H1 (cell line): ENCODE measurements around the gene NPAS4. TPM values are rescaled to one million over a fixed set of nuclear protein-coding genes. Genes with fewer than 3 reads are reported as not detected.

ENCODE experiments used
- CTCF ChIA-PET: fragments of 300-600 bp; sonication (Branson Sonifier 250); formaldehyde crosslinking; loops from one replicate; lab custom pipeline; 2021; ENCODE audit not compliant: partially characterized antibody; lab: Charles Lee
- POLR2A ChIA-PET: fragments of 300-600 bp; sonication (Branson Sonifier 250); formaldehyde crosslinking; loops from one replicate; lab custom pipeline; 2021; ENCODE audit warnings: inconsistent platforms; ENCODE audit not compliant: partially characterized antibody; lab: Charles Lee
- DNase-seq, 2 experiments: peaks; one replicate each; pipeline versions ENCODE4 v3.0.0 to v3.0.0-alpha.2; 2010 to 2022; ENCODE audit warnings: low spot score in 2 of 2, low read depth in 1 of 2, mixed read lengths in 1 of 2
- FAIRE-seq: peaks from 2 replicates; lab custom pipeline; 2011; peaks lifted over from hg19 to GRCh38; lab: Jason Lieb, UNC
- H2AFZ ChIP-seq: 2 replicates; pipeline ENCODE4 v1.8.1; 2012; ENCODE audit warnings: low read length, inconsistent platforms
- H2AK5ac ChIP-seq: 2 replicates; pipeline ENCODE4 v1.6.1; 2013; ENCODE audit warnings: low read depth, low read length
- H2BK120ac ChIP-seq: replicated peaks from 2 replicates; pipeline ENCODE3; 2013; ENCODE audit warnings: low read depth, low read length, inconsistent platforms
- H2BK12ac ChIP-seq: 2 replicates; pipeline ENCODE4 v1.6.1; 2013; ENCODE audit warnings: low read depth, low read length
- H2BK15ac ChIP-seq: 2 replicates; pipeline ENCODE4 v1.6.1; 2013; ENCODE audit warnings: low read length
- H2BK20ac ChIP-seq: 2 replicates; pipeline ENCODE4 v1.6.1; 2013; ENCODE audit warnings: low read length
- H2BK5ac ChIP-seq: 2 replicates; pipeline ENCODE4 v1.6.1; 2013; ENCODE audit warnings: low read depth, low read length
- H3K14ac ChIP-seq: 2 replicates; pipeline ENCODE4 v1.6.1; 2013; ENCODE audit warnings: inconsistent platforms; ENCODE audit not compliant: insufficient read length
- H3K18ac ChIP-seq: 2 replicates; pipeline ENCODE4 v1.6.1; 2013; ENCODE audit warnings: low read length; ENCODE audit errors: extremely low read depth
- H3K23ac ChIP-seq: 2 replicates; pipeline ENCODE4 v1.6.1; 2013; ENCODE audit warnings: inconsistent platforms; ENCODE audit not compliant: insufficient read length
- H3K23me2 ChIP-seq: 2 replicates; pipeline ENCODE4 v1.6.1; 2013; ENCODE audit warnings: low read depth, low read length
- H3K27ac ChIP-seq: 2 replicates; pipeline ENCODE4 v1.6.1; 2011; ENCODE audit warnings: low read depth, low read length, inconsistent platforms
- H3K27me3 ChIP-seq, 4 experiments: replicated peaks in 1 of 4; 1 replicate in 1 of 4; 2 replicates in 3 of 4; pipeline versions ENCODE4 v1.6.1 to v1.8.1; 2011 to 2013; ENCODE audit warnings: low read length in 3 of 4, mild to moderate bottlenecking in 3 of 4, inconsistent platforms in 2 of 4, mixed read lengths in 2 of 4, moderate library complexity in 1 of 4; ENCODE audit not compliant: control insufficient read depth in 3 of 4, insufficient read depth in 3 of 4; ENCODE audit errors: extremely low read depth in 1 of 4
- H3K36me3 ChIP-seq, 4 experiments: 2 replicates each; pipeline versions ENCODE4 v1.6.1 to v1.8.1; 2011 to 2013; ENCODE audit warnings: mild to moderate bottlenecking in 4 of 4, low read length in 3 of 4, moderate library complexity in 2 of 4, control low read depth in 1 of 4, inconsistent platforms in 1 of 4; ENCODE audit not compliant: insufficient read depth in 4 of 4, control insufficient read depth in 2 of 4
- H3K4ac ChIP-seq: replicated peaks from 2 replicates; pipeline ENCODE3; 2013; ENCODE audit warnings: low read length, low read depth, mixed read lengths, inconsistent platforms; ENCODE audit not compliant: insufficient read length
- H3K4me1 ChIP-seq, 4 experiments: replicated peaks in 1 of 4; 1 replicate in 1 of 4; 2 replicates in 3 of 4; pipeline versions ENCODE4 v1.6.1 to v1.8.1; 2011 to 2013; ENCODE audit warnings: low read length in 3 of 4, inconsistent platforms in 2 of 4, mixed read lengths in 1 of 4; ENCODE audit not compliant: insufficient read depth in 4 of 4, control insufficient read depth in 3 of 4
- H3K4me2 ChIP-seq, 2 experiments: 2 replicates each; pipeline versions ENCODE4 v1.6.1 to v1.8.1; 2011 to 2013; ENCODE audit warnings: low read depth in 2 of 2, low read length in 2 of 2, control low read depth in 1 of 2, inconsistent platforms in 1 of 2, mild to moderate bottlenecking in 1 of 2; ENCODE audit not compliant: insufficient read depth in 1 of 2
- H3K4me3 ChIP-seq, 4 experiments: fragments of 200-600, 300-600 bp in 1 of 4; sonication (generic), shearing (Covaris generic), sonication (Bioruptor Twin) in 1 of 4; 2 replicates each; pipeline versions ENCODE4 v1.5.1 to v1.8.1; 2011 to 2016; ENCODE audit warnings: low read length in 4 of 4, low read depth in 3 of 4, control low read depth in 2 of 4, inconsistent platforms in 2 of 4, mild to moderate bottlenecking in 2 of 4, mixed read lengths in 1 of 4, moderate library complexity in 1 of 4; ENCODE audit not compliant: insufficient read depth in 2 of 4; ENCODE audit errors: extremely low read depth in 1 of 4
- H3K56ac ChIP-seq: replicated peaks from 2 replicates; pipeline ENCODE3; 2013; ENCODE audit warnings: low read depth, mild to moderate bottlenecking, mixed read lengths, low read length, inconsistent platforms; ENCODE audit not compliant: insufficient read length
- H3K79me1 ChIP-seq: 2 replicates; pipeline ENCODE4 v1.6.1; 2013; ENCODE audit warnings: low read depth, low read length, control low read depth
- H3K79me2 ChIP-seq, 2 experiments: 2 replicates each; pipeline versions ENCODE4 v1.6.1 to v1.8.1; 2012 to 2013; ENCODE audit warnings: low read length in 2 of 2, mild to moderate bottlenecking in 2 of 2, inconsistent platforms in 1 of 2; ENCODE audit not compliant: insufficient read depth in 2 of 2, control insufficient read depth in 1 of 2
- H3K9ac ChIP-seq, 4 experiments: replicated peaks in 1 of 4; 1 replicate in 1 of 4; 2 replicates in 3 of 4; pipeline versions ENCODE4 v1.6.1 to v1.8.1; 2011 to 2013; ENCODE audit warnings: low read depth in 3 of 4, low read length in 3 of 4, control low read depth in 2 of 4, mild to moderate bottlenecking in 2 of 4, moderate library complexity in 2 of 4, inconsistent platforms in 1 of 4; ENCODE audit errors: extremely low read depth in 1 of 4
- H3K9me3 ChIP-seq, 2 experiments: 2 replicates each; pipeline versions ENCODE4 v1.6.1 to v1.8.1; 2012 to 2013; ENCODE audit warnings: mild to moderate bottlenecking in 2 of 2, moderate library complexity in 2 of 2, control low read depth in 1 of 2, inconsistent platforms in 1 of 2, low read depth in 1 of 2, low read length in 1 of 2, mixed read lengths in 1 of 2; ENCODE audit not compliant: insufficient read depth in 2 of 2
- H4K20me1 ChIP-seq, 2 experiments: replicated peaks in 1 of 2; 2 replicates each; pipeline versions ENCODE3 to v1.8.1; 2011 to 2013; ENCODE audit warnings: inconsistent platforms in 2 of 2, low read length in 2 of 2, mild to moderate bottlenecking in 1 of 2; ENCODE audit not compliant: insufficient read depth in 2 of 2, control insufficient read depth in 1 of 2
- H4K5ac ChIP-seq: 2 replicates; pipeline ENCODE4 v1.6.1; 2013; ENCODE audit warnings: low read length, low read depth, mixed read lengths, inconsistent platforms; ENCODE audit not compliant: insufficient read length
- H4K8ac ChIP-seq: 2 replicates; pipeline ENCODE4 v1.8.0; 2013; ENCODE audit warnings: mild to moderate bottlenecking, moderate library complexity, low read length, inconsistent platforms; ENCODE audit not compliant: insufficient read depth; ENCODE audit errors: extremely low read depth
- H4K91ac ChIP-seq: replicated peaks from 2 replicates; pipeline ENCODE3; 2013; ENCODE audit warnings: low read length, mixed read lengths, inconsistent platforms; ENCODE audit not compliant: insufficient read length
- EGR1 ChIP-seq: IDR thresholded peaks from 2 replicates; pipeline ENCODE4 v1.6.1; 2011; ENCODE audit warnings: low read depth, low read length, borderline replicate concordance
- EP300 ChIP-seq, 2 experiments: IDR thresholded peaks; 1 replicate in 1 of 2; 2 replicates in 1 of 2; pipeline ENCODE4 v1.6.1; 2011 to 2012; ENCODE audit warnings: low read depth in 2 of 2, low read length in 2 of 2, mild to moderate bottlenecking in 2 of 2, borderline replicate concordance in 1 of 2, inconsistent platforms in 1 of 2, moderate library complexity in 1 of 2
- EZH2 ChIP-seq: fragments of 200-600 bp; sonication (generic); IDR thresholded peaks from 2 replicates; pipeline ENCODE4 v1.7.1; 2012; ENCODE audit warnings: low read depth, mild to moderate bottlenecking, moderate library complexity, low read length, inconsistent platforms; ENCODE audit not compliant: severe bottlenecking
- HDAC2 ChIP-seq, 2 experiments: fragments of 300-600 bp in 1 of 2; sonication (generic) in 1 of 2; IDR thresholded peaks; 2 replicates each; pipeline ENCODE4 v1.6.1; 2011 to 2012; ENCODE audit warnings: low read depth in 2 of 2, low read length in 2 of 2, mild to moderate bottlenecking in 2 of 2, moderate library complexity in 2 of 2, borderline replicate concordance in 1 of 2, inconsistent platforms in 1 of 2
- NANOG ChIP-seq: IDR thresholded peaks from 2 replicates; pipeline ENCODE4 v1.6.1; 2011; ENCODE audit warnings: low read length, low read depth, mild to moderate bottlenecking, inconsistent platforms; ENCODE audit not compliant: insufficient read depth, poor library complexity, severe bottlenecking
- RNF2 ChIP-seq: fragments of 200-900, 300-1000 bp; sonication (generic); IDR thresholded peaks from 2 replicates; pipeline ENCODE4 v1.7.1; 2016; ENCODE audit warnings: borderline replicate concordance, low read depth, mild to moderate bottlenecking, antibody characterized with exemption, low read length; ENCODE audit not compliant: poor library complexity, severe bottlenecking; ENCODE audit errors: missing control alignments
- TAF1 ChIP-seq: IDR thresholded peaks from 2 replicates; pipeline ENCODE4 v1.6.1; 2011; ENCODE audit warnings: mild to moderate bottlenecking, low read depth, low read length
- WGBS, 2 experiments: shearing (Covaris generic) in 1 of 2; methylation state at CpG; one replicate each; pipeline versions ENCODE4 v1.1.6 to v1.1.7; 2013 to 2015; ENCODE audit warnings: low lambda C conversion rate in 2 of 2, mixed read lengths in 2 of 2, inconsistent platforms in 1 of 2, low coverage in 1 of 2, missing lambda C conversion rate in 1 of 2; ENCODE audit not compliant: insufficient replicate concordance in 2 of 2, insufficient coverage in 1 of 2, insufficient read length in 1 of 2; ENCODE audit errors: extremely low coverage in 1 of 2, missing lambda C conversion rate in 1 of 2; 5-methylcytosine and 5-hydroxymethylcytosine counted together
- polyA plus RNA-seq, 7 experiments: library from polyadenylated mRNA; depleted of rRNA in 3 of 7; stranded (reverse) in 5 of 7; unstranded in 2 of 7; fragments of >200 nt in 5 of 7; fragments of 200-250 nt in 2 of 7; gene quantifications; 1 replicate in 5 of 7; 2 replicates in 1 of 7; 4 replicates in 1 of 7; pipeline versions ENCODE4 v1.2.1 to v1.2.3, GENCODE V29; 2011 to 2013; ENCODE audit warnings: missing spikeins in 2 of 7, mixed read lengths in 2 of 7
- total RNA-seq: library from RNA; stranded (reverse); fragmentation: NEBNext Ultra II Directional; extraction: Animal tissue kit (Norgen Biotek cat#: 25700); gene quantifications from 2 replicates; pipeline ENCODE4 v1.2.1, GENCODE V29; 2021

NPAS4 gene
- total and polyA plus RNA-seq, 2 of the 8 experiments (the other 6 are each of a cell fraction or from before 2014, with no cell fraction given): 0.73 to 0.99 TPM

- Histone ChIP-seq H3K9me3 (peaks cover 15 to 16% of the 10 kb centered on the region in 2 experiments), H3K23ac (no peak overlapping the region), H3K27ac (no peak overlapping the region), H4K91ac (no peak overlapping the region), H3K23me2 (no peaks in the 10 kb centered on the region; the same call in 1 of the 2 replicates), H3K56ac (no peak overlapping the region), H2BK120ac (no peak overlapping the region)
- POLR2A ChIA-PET: no interaction called here
- no peak for TF ChIP-seq EP300 (IDR thresholded peaks at IDR 0.05; ENCODE audit: borderline replicate concordance in 1 of 2, low read depth in 2 of 2, low read length in 2 of 2)
- TF ChIP-seq EZH2: no peak
- TF ChIP-seq NANOG: no peak
- TF ChIP-seq EGR1: no peak
- no peak for TF ChIP-seq RNF2
- no peak for TF ChIP-seq TAF1
- TF ChIP-seq HDAC2 (IDR thresholded peaks at IDR 0.05; ENCODE audit: borderline replicate concordance in 1 of 2, low read depth in 2 of 2, low read length in 2 of 2): no peak
- TF ChIP-seq, all 59 proteins: peak for 0
- no peak overlapping the region for H2BK20ac ChIP-seq
- H4K20me1 ChIP-seq: no peaks in the 10 kb centered on the region
- H2BK5ac ChIP-seq: no peak overlapping the region
- H2BK15ac ChIP-seq: no peak overlapping the region
- no peak overlapping the region for H3K4ac ChIP-seq
- no peak for DNase-seq
- no peaks in the 10 kb centered on the region for H3K36me3 ChIP-seq
- H3K27me3 ChIP-seq: no peaks in the 10 kb centered on the region
- no peaks in the 10 kb centered on the region for H3K79me2 ChIP-seq
- no peak overlapping the region for H3K4me3 ChIP-seq
- no peak overlapping the region for H3K14ac ChIP-seq
- H2AFZ ChIP-seq: no peak overlapping the region
- CTCF ChIA-PET: no interaction called here
- no peak overlapping the region for H4K8ac ChIP-seq
- peaks cover 0 to 6% (median 0%) of the 10 kb centered on the region in 4 experiments; a peak in 2 of 7 replicates for H3K4me1 ChIP-seq
- H2BK12ac ChIP-seq: no peak overlapping the region
- no peaks in the 10 kb centered on the region for H3K79me1 ChIP-seq
- no peak overlapping the region for H3K18ac ChIP-seq
- no peak overlapping the region for H4K5ac ChIP-seq
- H3K9ac ChIP-seq: no peak overlapping the region
- no peak for FAIRE-seq
- 92% methylated on average over 4 of the region's 4 CpGs; no CpG with 5 or more reads in 1 of the 2 experiments for WGBS, 2 experiments
- H3K4me2 ChIP-seq: no peak overlapping the region
- peak overlapping the region; percentile 13; the same call in 1 of the 2 replicates for H2AK5ac ChIP-seq
These were observed 22.8 kb downstream of the NPAS4 start for GRCh38 chr11:66443602-66444001.
